Measurements from ENCODE around the gene MAP3K5. TPM values are rescaled to one million over a fixed set of nuclear protein-coding genes. Genes with fewer than 3 reads are reported as not detected.
A peak's percentile ranks its signal among the peaks of the same experiment; 100 is the strongest.

MAP3K5 gene
- total and polyA plus RNA-seq, 2 of the 8 experiments (the other 6 are each of a cell fraction or from before 2014, with no cell fraction given): 0.63 to 2.6 TPM

DNA sequence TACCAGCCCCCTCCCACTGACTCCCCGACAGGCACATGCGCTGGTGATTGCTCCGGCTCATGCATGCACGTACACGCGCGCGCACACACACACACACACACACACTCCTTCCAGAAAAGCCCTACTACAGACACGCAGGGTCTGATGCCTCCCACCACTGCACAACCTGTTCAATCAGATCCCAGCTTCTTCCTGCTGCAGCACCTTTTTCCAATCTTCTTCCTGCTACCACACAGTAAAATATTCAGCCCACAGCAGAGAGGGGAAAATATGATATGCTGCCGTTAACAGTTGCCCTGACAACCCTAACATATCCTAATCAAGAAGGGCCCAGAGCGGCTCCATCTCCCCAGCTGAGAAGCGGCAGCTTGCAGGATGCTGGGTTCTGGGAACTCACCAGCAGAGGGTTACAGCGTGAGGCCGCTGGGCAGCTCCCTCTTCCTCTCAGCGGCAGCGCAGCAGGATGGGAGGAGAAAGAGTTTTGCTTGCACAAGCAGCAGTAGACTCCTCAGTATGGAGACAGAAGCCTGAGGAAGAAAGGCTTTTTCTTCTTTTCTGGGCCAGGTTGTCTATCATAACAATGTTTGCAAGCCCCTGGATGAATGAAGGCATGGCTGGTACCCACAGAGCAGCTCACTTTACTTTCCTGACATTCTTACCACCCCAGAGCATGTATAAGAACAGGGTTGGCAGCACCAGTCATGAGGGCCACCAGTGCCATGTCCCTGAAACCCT lies 265.9 kb downstream of the MAP3K5 start:
- Histone ChIP-seq H2AK5ac (ENCODE audit: low read depth, low read length) (peak overlapping the region; percentile 26; the same call in 1 of the 2 replicates), H3K27ac (ENCODE audit: low read depth, low read length) (no peak overlapping the region), H3K4me1 (replicated peaks in 1 of 4; ENCODE audit: control insufficient read depth in 3 of 4, insufficient read depth in 4 of 4, low read length in 3 of 4) (peaks cover 15 to 31% (median 27%) of the 10 kb centered on the region in 4 experiments), H2BK12ac (ENCODE audit: low read depth, low read length) (peak overlapping the region; percentile 69; the same call in 1 of the 2 replicates), H3K27me3 (replicated peaks in 1 of 4; ENCODE audit: control insufficient read depth in 3 of 4, extremely low read depth in 1 of 4, insufficient read depth in 3 of 4, low read length in 3 of 4) (no peaks in the 10 kb centered on the region), H3K4ac (replicated peaks; ENCODE audit: insufficient read length, low read depth, low read length) (no peak overlapping the region), H3K4me2 (ENCODE audit: insufficient read depth in 1 of 2, low read depth in 2 of 2, low read length in 2 of 2) (peak overlapping the region; percentile 40 to 43), H4K5ac (ENCODE audit: insufficient read length, low read depth, low read length) (no peak overlapping the region), H3K14ac (ENCODE audit: insufficient read length) (no peak overlapping the region), H2BK5ac (ENCODE audit: low read depth, low read length) (peak overlapping the region; percentile 22; the same call in 1 of the 2 replicates), H3K56ac (replicated peaks; ENCODE audit: insufficient read length, low read depth, low read length) (no peak overlapping the region), H3K9me3 (ENCODE audit: insufficient read depth in 2 of 2, low read depth in 1 of 2, low read length in 1 of 2) (no peaks in the 10 kb centered on the region), H4K91ac (replicated peaks; ENCODE audit: insufficient read length, low read length) (no peak overlapping the region), H3K18ac (ENCODE audit: extremely low read depth, low read length) (peak overlapping the region; percentile 72; the same call in 1 of the 2 replicates), H3K23ac (ENCODE audit: insufficient read length) (no peak overlapping the region), H3K4me3 (ENCODE audit: extremely low read depth in 1 of 4, insufficient read depth in 2 of 4, low read depth in 3 of 4, low read length in 4 of 4) (peak overlapping the region in 1 of 4 experiments; percentile 11; a peak in 1 of 8 replicates), H4K8ac (ENCODE audit: extremely low read depth, insufficient read depth, low read length) (no peak overlapping the region), H3K36me3 (ENCODE audit: control insufficient read depth in 2 of 4, insufficient read depth in 4 of 4, low read length in 3 of 4) (no peaks in the 10 kb centered on the region), H3K79me1 (ENCODE audit: low read depth, low read length) (peaks cover 16% of the 10 kb centered on the region), H2AFZ (ENCODE audit: low read length) (no peak overlapping the region), H2BK120ac (replicated peaks; ENCODE audit: low read depth, low read length) (no peak overlapping the region), H4K20me1 (replicated peaks in 1 of 2; ENCODE audit: control insufficient read depth in 1 of 2, insufficient read depth in 2 of 2, low read length in 2 of 2) (peaks cover 0 to 10% of the 10 kb centered on the region in 2 experiments), H2BK20ac (ENCODE audit: low read length) (no peak overlapping the region), H3K9ac (replicated peaks in 1 of 4; ENCODE audit: extremely low read depth in 1 of 4, low read depth in 3 of 4, low read length in 3 of 4) (no peak overlapping the region), H3K79me2 (ENCODE audit: control insufficient read depth in 1 of 2, insufficient read depth in 2 of 2, low read length in 2 of 2) (peaks cover 3 to 91% of the 10 kb centered on the region in 2 experiments; a peak in 3 of 4 replicates), H2BK15ac (ENCODE audit: low read length) (no peak overlapping the region), H3K23me2 (ENCODE audit: low read depth, low read length) (peaks cover 1% of the 10 kb centered on the region; the same call in 1 of the 2 replicates)
- FAIRE-seq (peak; percentile 70), DNase-seq (ENCODE audit: low read depth in 1 of 2, low spot score in 2 of 2) (peak; percentile 51 to 72)
- ChIA-PET POLR2A (ENCODE audit: partially characterized antibody) (interaction anchor here (1.0 to 1.7 kb wide), 5 partner anchors 18 to 236 kb away, joined by 3 to 5 read pairs (median 4); partner anchors contain the start of gene BCLAF1), CTCF (ENCODE audit: partially characterized antibody) (interaction anchor here (0.7 to 4.6 kb wide), 23 partner anchors 9 to 236 kb away, joined by 3 to 22 read pairs (median 4); partner anchors contain the start of genes BCLAF1 and MAP7)
- 52% methylated on average over 16 of the region's 16 CpGs; no CpG with 5 or more reads in 1 of the 2 experiments for WGBS, 2 experiments (ENCODE audit: extremely low coverage in 1 of 2, insufficient coverage in 1 of 2, insufficient read length in 1 of 2, insufficient replicate concordance in 2 of 2, low coverage in 1 of 2, low lambda C conversion rate in 2 of 2, missing lambda C conversion rate in 1 of 2)
- TF ChIP-seq ASH2L (IDR thresholded peaks at IDR 0.05; ENCODE audit: low read length) (peak; percentile 62), KDM4A (IDR thresholded peaks at IDR 0.05; ENCODE audit: low read depth, low read length, severe bottlenecking) (no peak), RAD21 (IDR thresholded peaks at IDR 0.05 in 1 of 2, conservative IDR thresholded peaks at IDR 0.05 in 1 of 2; ENCODE audit: low read depth in 2 of 2, low read length in 2 of 2) (peak; percentile 49 to 54), RBBP5 (IDR thresholded peaks at IDR 0.05; ENCODE audit: borderline replicate concordance, low read depth, low read length) (0 out of 2 replicates have a peak, but pooled peaks have one; percentile 49), CTCF (IDR thresholded peaks at IDR 0.05; ENCODE audit: control extremely low read depth in 1 of 3, insufficient read depth in 1 of 3, low read depth in 1 of 3, low read length in 3 of 3) (peak; percentile 49 to 64 (median 61))
- TF ChIP-seq, protein P1, sequence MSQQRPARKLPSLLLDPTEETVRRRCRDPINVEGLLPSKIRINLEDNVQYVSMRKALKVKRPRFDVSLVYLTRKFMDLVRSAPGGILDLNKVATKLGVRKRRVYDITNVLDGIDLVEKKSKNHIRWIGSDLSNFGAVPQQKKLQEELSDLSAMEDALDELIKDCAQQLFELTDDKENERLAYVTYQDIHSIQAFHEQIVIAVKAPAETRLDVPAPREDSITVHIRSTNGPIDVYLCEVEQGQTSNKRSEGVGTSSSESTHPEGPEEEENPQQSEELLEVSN (IDR thresholded peaks at IDR 0.05): no peak

Measured in H1 (cell line).